ENCODE measurements around the gene DOCK9. TPM values are rescaled to one million over a fixed set of nuclear protein-coding genes. Genes with fewer than 3 reads are reported as not detected.

DOCK9 gene
- total and polyA plus RNA-seq, 2 experiments from 2014 or later, result 32.8 to 39.1 TPM

GRCh38 chr13:98990701-98991100, 12.8 kb upstream of the DOCK9 start:
- H3K27me3 ChIP-seq, result no peaks in the 10 kb centered on the region
- peaks cover 7% of the 10 kb centered on the region for H3K4me1 ChIP-seq (ENCODE audit: low read depth)
- DNase-seq (ENCODE audit: low read depth in 1 of 2, low spot score in 1 of 2), result no peak
- no peak overlapping the region for H3K4me3 ChIP-seq
- no peaks in the 10 kb centered on the region for H3K9me3 ChIP-seq (ENCODE audit: low read depth)
- no peaks in the 10 kb centered on the region for H3K36me3 ChIP-seq
- TF ChIP-seq CTCF (IDR thresholded peaks at IDR 0.05; ENCODE audit: low read depth, low read length), result no peak
- no peak overlapping the region for H3K27ac ChIP-seq

- no peaks in the 10 kb centered on the region for H3K9me3 ChIP-seq (ENCODE audit: low read depth)
- no peaks in the 10 kb centered on the region for H3K36me3 ChIP-seq
- no peak for DNase-seq (ENCODE audit: low read depth in 1 of 2, low spot score in 1 of 2)
- H3K27ac ChIP-seq, result no peak overlapping the region
- H3K27me3 ChIP-seq, result no peaks in the 10 kb centered on the region
- H3K4me3 ChIP-seq, result no peak overlapping the region
- no peak for TF ChIP-seq CTCF (IDR thresholded peaks at IDR 0.05; ENCODE audit: low read depth, low read length)
- peaks cover 7% of the 10 kb centered on the region for H3K4me1 ChIP-seq (ENCODE audit: low read depth)
Observed at GRCh38 chr13:98989469-98990235, 11.8 kb upstream of the DOCK9 start.

- Histone ChIP-seq H3K9me3 (ENCODE audit: low read depth) (no peaks in the 10 kb centered on the region), H3K4me1 (ENCODE audit: low read depth) (peaks cover 7% of the 10 kb centered on the region), H3K27ac (no peak overlapping the region), H3K36me3 (no peaks in the 10 kb centered on the region), H3K4me3 (no peak overlapping the region), H3K27me3 (no peaks in the 10 kb centered on the region)
- DNase-seq (ENCODE audit: low read depth in 1 of 2, low spot score in 1 of 2), result no peak
- TF ChIP-seq CTCF (IDR thresholded peaks at IDR 0.05; ENCODE audit: low read depth, low read length), result no peak
Observed at GRCh38 chr13:98988780-98989179, 10.9 kb upstream of the DOCK9 start.

GRCh38 chr13:98988277-98988676, 10.4 kb upstream of the DOCK9 start:
- no peak for TF ChIP-seq CTCF (IDR thresholded peaks at IDR 0.05; ENCODE audit: low read depth, low read length)
- no peaks in the 10 kb centered on the region for H3K36me3 ChIP-seq
- H3K4me3 ChIP-seq, result no peak overlapping the region
- no peak overlapping the region for H3K27ac ChIP-seq
- no peaks in the 10 kb centered on the region for H3K9me3 ChIP-seq (ENCODE audit: low read depth)
- H3K4me1 ChIP-seq (ENCODE audit: low read depth), result peaks cover 7% of the 10 kb centered on the region
- no peaks in the 10 kb centered on the region for H3K27me3 ChIP-seq
- peak in 1 of 2 donors; percentile 8 for DNase-seq (ENCODE audit: low read depth in 1 of 2, low spot score in 1 of 2)

GRCh38 chr13:98987275-98987674, 9.4 kb upstream of the DOCK9 start:
- Histone ChIP-seq H3K4me3 (no peak overlapping the region), H3K27ac (no peak overlapping the region), H3K9me3 (ENCODE audit: low read depth) (no peaks in the 10 kb centered on the region), H3K27me3 (no peaks in the 10 kb centered on the region), H3K4me1 (ENCODE audit: low read depth) (peaks cover 7% of the 10 kb centered on the region), H3K36me3 (no peaks in the 10 kb centered on the region)
- no peak for DNase-seq (ENCODE audit: low read depth in 1 of 2, low spot score in 1 of 2)
- no peak for TF ChIP-seq CTCF (IDR thresholded peaks at IDR 0.05; ENCODE audit: low read depth, low read length)
